Small intestine (tissue), 7 donors: ENCODE data around the gene SPAG16. TPM values are rescaled to one million over a fixed set of nuclear protein-coding genes. Genes with fewer than 3 reads are reported as not detected.

Experiments used
- DNase-seq, 2 donors: peaks; one replicate each; pipeline versions ENCODE4 v3.0.0 to v3.0.0-alpha.2; 2013
- FAIRE-seq: peaks from 2 replicates; lab custom pipeline; 2012; peaks lifted over from hg19 to GRCh38; lab: Jason Lieb, UNC
- H3K27ac ChIP-seq, 3 donors: one replicate each; pipeline ENCODE4 v1.5.1; 2013; ENCODE audit warnings: low read length in 2 of 3, mild to moderate bottlenecking in 2 of 3, control low read depth in 1 of 3, inconsistent platforms in 1 of 3, low read depth in 1 of 3, moderate library complexity in 1 of 3
- H3K27me3 ChIP-seq, 3 donors: one replicate each; pipeline ENCODE4 v1.6.1; 2013; ENCODE audit warnings: low read length in 3 of 3, inconsistent platforms in 1 of 3; ENCODE audit not compliant: control insufficient read depth in 3 of 3, insufficient read depth in 3 of 3
- H3K36me3 ChIP-seq, 3 donors: one replicate each; pipeline ENCODE4 v1.6.1; 2013; ENCODE audit warnings: low read length in 3 of 3, inconsistent platforms in 1 of 3, low read depth in 1 of 3, mild to moderate bottlenecking in 1 of 3, moderate library complexity in 1 of 3; ENCODE audit not compliant: control insufficient read depth in 3 of 3, insufficient read depth in 2 of 3
- H3K4me1 ChIP-seq, 3 donors: one replicate each; pipeline ENCODE4 v1.6.1; 2013; ENCODE audit warnings: low read length in 2 of 3, inconsistent platforms in 1 of 3, low read depth in 1 of 3, mild to moderate bottlenecking in 1 of 3, moderate library complexity in 1 of 3; ENCODE audit not compliant: control insufficient read depth in 3 of 3, insufficient read depth in 2 of 3
- H3K4me3 ChIP-seq, 3 donors: one replicate each; pipeline ENCODE4 v1.5.1; 2013; ENCODE audit warnings: low read length in 3 of 3, control low read depth in 1 of 3, inconsistent platforms in 1 of 3, low read depth in 1 of 3, mild to moderate bottlenecking in 1 of 3, moderate library complexity in 1 of 3
- H3K9me3 ChIP-seq, 2 donors: one replicate each; pipeline ENCODE4 v1.6.1; 2013; ENCODE audit warnings: low read depth in 1 of 2, low read length in 1 of 2; ENCODE audit not compliant: control insufficient read depth in 2 of 2, insufficient read depth in 1 of 2
- WGBS, 3 donors: extraction: QIAGEN DNeasy Blood & Tissue Kit; methylation state at CpG; one replicate each; pipeline ENCODE4 v1.1.7; 2013; 5-methylcytosine and 5-hydroxymethylcytosine counted together
- polyA plus RNA-seq, 4 donors: library from polyadenylated mRNA; stranded (reverse) in 3 of 4; unstranded in 1 of 4; fragments of 200-250 nt in 3 of 4; fragments of 120-200 nt in 1 of 4; gene quantifications; one replicate each; pipeline versions ENCODE4 v1.2.1 to v1.2.3, GENCODE V29; 2013
- donor health status: healthy with polysubstance abuse.
- donor health status: control.
- donor health status: control.
- donor health status: Bipolar disorder and iron deficiency.
- donor health status: healthy.

The SPAG16 gene
- polyA plus RNA-seq, 4 donors: 15.4 to 52.5 (median 18.9) TPM

- Histone ChIP-seq H3K27me3 (no peaks in the 10 kb centered on the region), H3K9me3 (no peaks in the 10 kb centered on the region), H3K36me3 (no peaks in the 10 kb centered on the region), H3K4me3 (no peak overlapping the region), H3K27ac (no peak overlapping the region), H3K4me1 (no peaks in the 10 kb centered on the region)
- WGBS, 3 donors: 34 to 57% (median 37%) methylated on average over 3 of the region's 3 CpGs
- DNase-seq (no peak), FAIRE-seq (no peak)
These were observed 1027.9 kb downstream of the SPAG16 start for GRCh38 chr2:214311931-214312749.

DNA sequence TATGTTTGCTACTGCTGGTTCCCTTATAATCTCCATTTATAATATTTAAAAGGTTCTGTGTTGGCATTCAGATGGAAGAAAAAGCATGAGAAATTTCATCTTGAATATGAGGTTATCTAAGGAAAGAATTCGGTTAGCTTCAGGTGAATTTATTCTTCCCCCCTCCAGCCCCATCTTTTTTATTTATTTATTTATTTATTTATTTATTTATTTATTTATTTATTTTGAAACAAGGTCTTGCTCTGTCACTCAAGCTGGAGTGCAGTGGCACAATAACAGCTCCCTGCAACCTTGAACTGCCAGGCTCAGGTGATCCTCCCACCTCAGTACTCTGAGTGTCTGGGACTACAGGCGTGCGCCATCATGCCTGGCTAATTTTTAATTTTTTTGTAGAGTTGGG is 1031.1 kb downstream of the SPAG16 start:
- Histone ChIP-seq H3K4me3 (no peak overlapping the region), H3K27ac (no peak overlapping the region), H3K9me3 (no peaks in the 10 kb centered on the region), H3K36me3 (no peaks in the 10 kb centered on the region), H3K4me1 (no peaks in the 10 kb centered on the region), H3K27me3 (no peaks in the 10 kb centered on the region)
- no peak for DNase-seq
- 89 to 95% (median 91%) methylated on average over 3 of the region's 3 CpGs for WGBS, 3 donors
- FAIRE-seq: no peak

DNA sequence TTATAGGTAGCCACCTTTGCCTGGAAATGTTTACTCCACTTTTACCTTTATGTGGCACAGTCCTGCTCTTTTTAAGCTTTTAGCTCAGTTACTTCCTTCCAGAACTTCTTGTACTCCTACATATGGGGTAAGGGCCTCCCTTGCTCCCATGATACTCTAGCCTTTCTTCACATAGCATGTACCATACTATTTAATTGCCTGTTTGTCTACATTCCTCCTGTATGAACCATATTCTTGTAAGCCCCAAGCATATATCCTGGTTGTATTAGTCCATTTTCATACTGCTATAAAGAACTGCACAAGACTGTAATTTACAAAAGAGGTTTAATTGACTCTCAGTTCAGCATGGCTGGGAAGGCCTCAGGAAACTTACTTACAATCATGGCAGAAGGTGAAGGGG is 1035.9 kb downstream of the SPAG16 start:
- H3K27me3 ChIP-seq: no peaks in the 10 kb centered on the region
- H3K9me3 ChIP-seq: no peaks in the 10 kb centered on the region
- H3K27ac ChIP-seq: no peak overlapping the region
- no peaks in the 10 kb centered on the region for H3K36me3 ChIP-seq
- no peak overlapping the region for H3K4me3 ChIP-seq
- no peaks in the 10 kb centered on the region for H3K4me1 ChIP-seq
- DNase-seq (no peak), FAIRE-seq (no peak)

- H3K4me1 ChIP-seq: no peaks in the 10 kb centered on the region
These were observed 1038.4 kb downstream of the SPAG16 start for GRCh38 chr2:214322662-214323061.

DNA sequence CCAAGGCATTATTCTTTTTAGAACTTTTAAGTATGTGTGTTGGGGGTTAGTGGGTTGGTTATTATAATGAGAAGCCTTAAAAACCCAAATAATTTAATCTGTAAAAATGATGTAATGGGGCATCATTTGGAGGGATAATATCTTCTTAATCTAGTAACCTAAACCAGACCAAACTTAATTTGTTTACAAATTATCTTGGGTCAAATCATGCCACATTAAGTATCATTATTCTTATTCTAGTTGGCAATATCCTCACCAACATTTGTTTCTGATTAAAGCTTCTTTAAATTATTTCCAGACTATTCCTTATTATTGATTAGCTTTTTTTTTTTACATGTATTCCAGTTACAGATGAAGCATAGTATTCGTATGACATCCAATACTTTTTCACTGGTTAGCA is 1041.1 kb downstream of the SPAG16 start:
- DNase-seq (no peak), FAIRE-seq (no peak)
- H3K4me3 ChIP-seq: no peak overlapping the region
- no peaks in the 10 kb centered on the region for H3K4me1 ChIP-seq
- WGBS, 3 donors: 67 to 78% (median 75%) methylated on average over 1 of the region's 1 CpG
- H3K9me3 ChIP-seq: no peaks in the 10 kb centered on the region
- no peaks in the 10 kb centered on the region for H3K36me3 ChIP-seq
- H3K27me3 ChIP-seq: no peaks in the 10 kb centered on the region
- H3K27ac ChIP-seq: no peak overlapping the region

More at GRCh38 chr2:214322662-214323061, 1038.4 kb downstream of the SPAG16 start:
- Histone ChIP-seq H3K9me3 (no peaks in the 10 kb centered on the region), H3K4me3 (no peak overlapping the region), H3K27me3 (no peaks in the 10 kb centered on the region), H3K27ac (no peak overlapping the region), H3K36me3 (no peaks in the 10 kb centered on the region)
- DNase-seq (no peak), FAIRE-seq (no peak)
- 73 to 81% (median 80%) methylated on average over 3 of the region's 3 CpGs for WGBS, 3 donors

DNA sequence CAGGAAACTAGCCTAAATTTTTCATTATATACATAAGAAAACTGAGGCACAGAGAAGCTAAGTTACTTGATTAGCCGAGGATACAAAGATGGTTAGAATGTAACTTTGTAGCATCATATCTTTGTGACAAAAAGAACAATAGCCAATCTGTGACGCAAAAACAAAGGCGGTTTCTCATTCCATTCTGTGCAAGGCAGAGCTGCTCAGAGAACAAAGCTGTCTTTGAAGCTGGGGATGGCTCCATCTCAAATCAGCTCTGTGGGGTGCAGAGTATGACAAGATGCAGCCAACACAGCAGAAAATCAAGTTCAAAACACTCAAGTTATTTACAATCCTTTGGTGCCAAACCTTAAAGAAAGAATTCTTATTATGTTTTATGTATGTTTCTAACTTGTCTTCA is 1044.7 kb downstream of the SPAG16 start:
- Histone ChIP-seq H3K4me1 (no peaks in the 10 kb centered on the region), H3K9me3 (no peaks in the 10 kb centered on the region), H3K4me3 (no peak overlapping the region), H3K27ac (no peak overlapping the region), H3K27me3 (no peaks in the 10 kb centered on the region), H3K36me3 (no peaks in the 10 kb centered on the region)
- FAIRE-seq (no peak), DNase-seq (no peak)
- WGBS, 3 donors: 68 to 77% (median 74%) methylated on average over 3 of the region's 3 CpGs

- Histone ChIP-seq H3K4me3 (no peak overlapping the region), H3K9me3 (no peaks in the 10 kb centered on the region), H3K27ac (no peak overlapping the region), H3K4me1 (no peaks in the 10 kb centered on the region), H3K36me3 (no peaks in the 10 kb centered on the region), H3K27me3 (no peaks in the 10 kb centered on the region)
- no peak for FAIRE-seq
- no peak for DNase-seq
- WGBS, 3 donors: 18 to 64% (median 30%) methylated on average over 2 of the region's 2 CpGs
These were observed 1057.4 kb downstream of the SPAG16 start for GRCh38 chr2:214341646-214342045.

GRCh38 chr2:214358506-214358905 is 1074.2 kb downstream of the SPAG16 start:
- Histone ChIP-seq H3K4me3 (no peak overlapping the region), H3K27ac (no peak overlapping the region), H3K36me3 (no peaks in the 10 kb centered on the region), H3K4me1 (no peaks in the 10 kb centered on the region), H3K9me3 (no peaks in the 10 kb centered on the region), H3K27me3 (no peaks in the 10 kb centered on the region)
- DNase-seq (no peak), FAIRE-seq (no peak)
- 45 to 60% (median 45%) methylated on average over 1 of the region's 1 CpG for WGBS, 3 donors

DNA sequence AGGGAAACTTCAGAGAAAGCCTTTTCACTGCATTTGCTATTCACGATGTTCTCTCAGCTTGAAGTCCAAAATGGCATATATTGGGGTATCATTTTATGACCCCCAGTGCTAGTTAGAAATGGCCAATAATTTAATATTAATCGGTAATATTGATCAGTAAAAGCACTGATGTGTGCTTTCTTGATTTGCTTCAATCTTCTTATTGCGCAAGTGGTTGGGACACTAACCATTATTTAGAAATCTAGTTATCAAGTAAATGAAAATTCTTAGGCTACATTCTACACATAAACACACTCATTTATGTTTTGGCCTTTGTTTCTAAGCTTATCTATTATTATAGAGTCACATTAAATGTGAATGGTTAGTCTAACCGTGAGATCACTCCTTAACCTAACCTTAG is 1076.9 kb downstream of the SPAG16 start:
- FAIRE-seq (no peak), DNase-seq (no peak)
- no peaks in the 10 kb centered on the region for H3K27me3 ChIP-seq
- no peaks in the 10 kb centered on the region for H3K4me1 ChIP-seq
- WGBS, 3 donors: 77 to 85% (median 78%) methylated on average over 4 of the region's 4 CpGs
- no peak overlapping the region for H3K27ac ChIP-seq
- H3K9me3 ChIP-seq: no peaks in the 10 kb centered on the region
- no peaks in the 10 kb centered on the region for H3K36me3 ChIP-seq
- H3K4me3 ChIP-seq: no peak overlapping the region
